Activated T-cell treated with anti-CD3 and anti-CD28 coated beads for 1 hour (primary cell): ENCODE measurements around the gene QRICH2.
A peak's percentile ranks its signal among the peaks of the same experiment; 100 is the strongest.
"Not testable (repeated sequence)": the region's sequence is repeated elsewhere in the genome, so short reads cannot be mapped to it uniquely, and the experiment has no call there.

Source experiments
- DNase-seq: peaks from one replicate; pipeline ENCODE4 v3.0.0-alpha.2; 2020; ENCODE audit warnings: low read depth

Gene QRICH2

GRCh38 chr17:76246080-76247066, 61.7 kb downstream of the QRICH2 start:
- no peak for DNase-seq

GRCh38 chr17:76244721-76245120, 63.4 kb downstream of the QRICH2 start:
- DNase-seq = not testable (repeated sequence)

DNA sequence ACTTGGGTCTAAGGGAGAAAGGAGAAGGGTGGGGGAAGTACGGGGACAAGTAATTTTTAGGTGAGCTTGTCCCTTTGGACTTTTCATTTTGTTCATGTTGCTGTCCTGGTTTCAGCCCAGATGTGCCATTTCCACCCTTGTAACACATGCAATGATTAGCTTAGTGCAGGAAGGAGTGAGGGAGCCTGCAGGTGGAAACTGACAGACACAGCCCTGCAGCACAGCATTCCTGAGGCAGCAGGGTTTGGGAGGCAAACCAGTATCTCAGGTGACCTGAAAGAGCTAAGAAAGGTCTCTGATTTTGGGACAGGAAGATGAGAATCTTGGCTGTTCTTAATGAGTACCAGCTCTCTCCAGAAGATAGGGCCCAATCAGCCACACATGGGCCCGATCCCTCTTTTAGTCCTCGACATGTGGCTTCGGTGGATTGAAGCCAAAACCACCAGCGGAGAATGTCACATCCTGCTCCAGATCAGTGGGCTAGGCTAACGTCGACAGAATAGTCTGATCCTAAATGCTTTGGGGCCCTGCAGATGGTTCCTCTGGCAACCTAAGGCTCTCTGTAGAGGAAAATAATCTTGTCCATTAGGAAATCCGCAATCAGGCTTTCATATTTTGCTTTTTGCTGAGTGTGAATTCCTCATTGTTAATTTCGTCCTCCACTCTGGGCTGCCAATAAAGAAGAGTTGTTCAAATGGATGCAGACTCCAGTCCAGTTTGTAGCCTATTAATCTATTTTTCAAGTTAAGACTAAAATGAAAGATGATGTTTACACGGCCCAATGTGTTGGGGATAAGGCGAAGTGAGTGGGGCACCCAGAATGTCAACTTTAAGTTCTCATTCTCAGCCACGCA, 64.0 kb downstream of the QRICH2 start:
- DNase-seq = no peak

DNA sequence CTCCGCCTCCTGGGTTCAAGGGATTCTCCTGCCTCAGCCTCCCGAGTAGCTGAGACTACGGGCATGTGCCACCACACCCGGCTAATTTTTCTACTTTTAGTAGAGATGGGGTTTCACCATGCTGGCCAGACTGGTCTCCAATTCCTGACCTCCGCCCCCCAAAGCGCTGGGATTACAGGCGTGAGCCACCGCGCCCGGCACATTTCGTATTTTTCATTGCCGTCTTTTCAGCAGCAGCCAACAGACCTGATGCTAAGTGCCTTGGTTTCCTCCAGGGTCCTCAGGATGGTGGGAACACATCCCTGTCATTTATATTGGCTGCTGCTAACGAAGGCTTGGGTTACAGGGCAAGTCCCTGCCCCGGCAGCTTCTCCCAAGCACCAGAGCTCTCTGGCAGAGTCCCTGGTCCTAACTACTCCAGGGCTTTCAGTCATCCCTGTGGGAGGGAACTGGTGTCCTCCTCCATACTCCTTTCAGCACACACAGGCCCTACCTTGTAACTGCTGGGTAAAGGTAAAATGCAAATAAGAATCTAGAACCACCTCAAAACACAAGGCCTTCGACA, 66.3 kb downstream of the QRICH2 start:
- DNase-seq = no peak

DNA sequence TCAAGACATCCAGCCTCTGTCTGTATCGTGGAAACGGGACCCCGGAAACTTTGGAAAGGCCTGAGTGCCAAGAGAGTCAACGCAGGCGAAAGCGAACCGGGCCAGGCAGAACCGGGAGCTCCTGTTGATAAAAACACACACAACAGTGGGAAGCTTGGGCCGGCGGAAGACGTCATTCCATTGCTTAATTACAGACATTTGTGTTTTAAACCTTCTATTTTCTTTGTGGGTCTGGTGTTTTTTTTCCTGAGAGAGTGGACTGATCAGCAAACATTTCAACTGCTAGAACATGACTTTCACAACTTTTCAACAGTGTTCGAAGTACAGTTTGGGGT, 66.9 kb downstream of the QRICH2 start:
- DNase-seq = no peak

GRCh38 chr17:76240461-76241203, 67.4 kb downstream of the QRICH2 start, which contains the start of gene RNF157:
RNF157 (minus strand) TSS chr17:76240493; CDS start chr17:76240240, 253 bp downstream.
- peak; percentile 49 for DNase-seq

GRCh38 chr17:76239538-76240274, 68.4 kb downstream of the QRICH2 start:
- no peak for DNase-seq

DNA sequence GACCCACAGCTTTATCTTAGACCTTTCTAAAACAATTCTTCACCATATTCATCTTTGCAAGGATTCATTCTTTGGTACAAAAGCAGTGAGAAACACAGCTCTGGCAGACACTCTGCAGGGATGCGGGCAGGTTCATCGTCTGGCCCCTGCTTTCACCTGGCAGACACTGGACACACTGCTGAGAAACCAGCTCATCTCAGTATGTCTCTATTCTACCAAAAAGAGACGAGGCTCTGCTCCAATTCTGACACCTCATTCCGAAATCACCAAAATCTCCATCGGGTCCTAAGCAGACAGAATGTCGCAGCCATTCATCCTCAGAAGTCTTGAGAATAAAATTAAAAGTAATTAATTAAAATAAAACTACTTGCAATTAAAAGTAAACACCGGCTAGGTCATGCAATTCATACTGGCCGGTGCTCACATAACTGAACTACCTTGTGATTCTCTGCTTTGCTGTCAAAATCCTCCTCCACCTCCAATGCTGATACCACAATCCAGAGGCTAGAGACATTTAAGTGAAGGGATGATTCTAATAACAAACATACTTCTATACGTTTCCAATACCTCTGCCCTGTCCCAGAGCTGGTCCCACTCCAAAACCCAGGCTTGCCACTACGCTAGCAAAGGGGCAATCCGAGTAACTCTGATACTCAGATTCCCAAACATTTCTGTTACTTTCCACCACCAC, 69.1 kb downstream of the QRICH2 start:
- DNase-seq = no peak

DNA sequence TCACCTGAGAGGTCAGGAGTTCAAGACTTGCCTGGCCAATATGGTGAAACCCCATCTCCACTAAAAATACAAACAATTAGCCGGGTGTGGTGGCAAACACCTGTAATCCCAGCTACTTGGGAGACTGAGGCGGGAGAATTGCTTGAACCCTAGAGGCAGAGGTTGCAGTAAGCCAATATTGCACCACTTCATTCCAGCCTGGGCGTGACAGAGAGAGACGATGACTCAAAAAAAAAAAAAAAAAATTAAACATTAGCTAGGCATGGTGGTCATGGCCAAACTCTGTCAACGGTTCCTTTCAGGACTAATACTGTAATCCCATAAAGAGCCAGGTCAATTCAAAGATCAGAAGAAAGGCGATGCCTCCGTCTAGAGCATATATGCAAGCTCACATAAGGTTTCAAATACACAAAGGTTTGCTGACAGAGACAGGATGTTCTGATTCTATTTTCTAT, 70.2 kb downstream of the QRICH2 start:
- no peak for DNase-seq

DNA sequence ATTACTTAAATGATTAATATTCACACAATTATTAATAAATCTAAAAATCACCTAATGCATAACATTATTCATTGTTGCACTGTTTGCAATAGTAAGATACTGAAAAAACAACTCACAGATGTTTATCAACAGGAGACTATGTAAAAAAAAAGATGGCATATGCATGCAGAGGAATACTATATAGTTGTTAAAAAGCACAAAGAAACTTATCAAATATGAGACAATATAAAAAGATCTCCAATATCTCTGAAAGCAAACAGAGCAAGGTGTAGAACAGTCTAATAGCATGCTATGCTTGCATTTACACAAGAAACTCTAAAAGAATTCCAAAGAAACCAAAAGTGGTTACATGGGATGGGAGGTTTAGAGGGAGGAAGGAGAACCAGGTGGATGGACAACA, 71.5 kb downstream of the QRICH2 start:
- no peak for DNase-seq

DNA sequence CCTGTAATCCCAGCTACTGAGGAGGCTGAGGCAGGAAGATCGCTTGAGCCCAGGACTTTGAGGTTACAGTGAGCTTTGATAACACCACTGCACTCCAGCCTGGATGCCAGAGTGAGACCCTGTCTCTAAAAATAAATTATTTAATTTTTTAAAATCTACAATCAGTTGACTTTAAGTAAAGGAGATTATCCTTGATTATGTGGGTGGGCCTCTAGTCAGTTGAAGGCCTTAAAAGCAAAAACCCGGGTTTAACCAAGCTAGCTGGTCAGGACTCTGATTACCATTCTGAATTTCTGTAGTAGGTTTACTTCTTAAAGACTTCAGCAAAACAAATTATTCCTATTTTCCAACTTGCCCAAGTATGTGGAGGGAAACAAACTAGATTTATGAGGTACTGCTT, 72.2 kb downstream of the QRICH2 start:
- DNase-seq = no peak

DNA sequence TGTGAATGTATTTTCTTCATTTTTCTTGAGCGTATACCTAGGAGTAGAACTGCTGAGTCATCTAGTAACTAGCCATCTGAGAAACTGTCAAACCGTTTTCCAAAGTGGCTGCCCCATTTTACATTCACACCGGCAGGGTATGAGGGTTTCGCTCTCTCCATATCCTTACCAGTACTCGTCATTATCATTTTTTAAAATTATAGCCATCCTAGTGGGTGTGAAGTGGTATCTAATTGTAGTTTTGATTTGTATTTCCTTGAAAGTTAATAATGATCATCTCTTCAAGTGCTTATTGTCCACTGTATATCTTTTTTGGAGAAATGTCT, 73.8 kb downstream of the QRICH2 start:
- DNase-seq = no peak

DNA sequence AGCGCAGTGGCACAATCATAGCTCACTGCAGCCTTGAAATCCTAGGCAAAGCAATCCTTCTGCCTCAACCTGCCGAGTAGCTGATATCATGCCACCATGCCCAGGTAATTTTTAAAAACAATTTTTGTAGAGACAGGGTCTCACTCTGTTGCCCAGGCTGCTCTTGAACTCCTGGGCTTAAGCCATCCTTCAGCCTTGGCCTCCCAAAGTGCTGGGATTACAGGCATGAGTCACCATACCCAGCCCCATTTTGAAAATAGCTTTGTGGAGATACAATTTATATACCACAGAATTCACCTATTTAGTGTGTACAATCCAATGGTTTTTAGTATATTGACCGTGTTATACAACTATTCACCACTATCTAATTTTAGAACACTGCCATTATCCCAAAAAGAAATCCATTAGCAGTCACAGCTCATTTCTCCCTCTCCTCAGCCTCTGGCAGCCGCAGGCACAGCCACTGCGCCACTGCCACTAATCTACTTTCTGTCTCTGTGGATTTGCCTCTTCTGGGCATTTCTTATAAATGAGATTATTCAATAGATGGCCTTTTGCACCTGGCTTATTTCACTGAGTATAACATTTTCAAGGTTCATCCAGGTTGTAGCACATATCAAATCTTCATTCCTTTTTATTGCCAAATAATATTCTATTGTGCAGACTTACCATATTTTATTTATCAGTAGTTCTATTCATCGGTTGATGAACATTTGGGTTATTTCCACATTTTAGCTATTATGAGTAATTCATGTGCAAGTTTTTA, 74.3 kb downstream of the QRICH2 start:
- DNase-seq = no peak

GRCh38 chr17:76232342-76232741, 75.7 kb downstream of the QRICH2 start:
- DNase-seq = no peak

DNA sequence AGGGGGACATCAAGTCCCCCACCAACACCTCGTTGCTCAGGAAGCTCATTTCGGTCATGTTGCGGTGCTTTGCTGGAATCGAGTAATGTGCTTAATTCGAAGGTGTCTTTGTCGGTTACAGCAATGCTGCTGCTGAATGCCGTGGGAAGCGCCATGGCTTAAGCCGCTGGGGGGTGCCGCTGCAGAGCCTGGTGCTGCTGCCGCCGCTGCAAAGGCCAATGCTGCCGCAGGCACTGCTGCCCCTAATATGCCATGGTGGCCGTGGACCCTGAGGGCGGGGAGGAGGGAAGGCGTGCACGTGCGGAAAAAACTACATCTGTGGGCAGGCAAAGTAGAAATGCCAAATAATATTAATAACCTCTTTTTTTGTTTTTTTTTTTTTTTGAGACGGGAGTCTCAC, 81.3 kb downstream of the QRICH2 start:
- DNase-seq = not testable (repeated sequence)

DNA sequence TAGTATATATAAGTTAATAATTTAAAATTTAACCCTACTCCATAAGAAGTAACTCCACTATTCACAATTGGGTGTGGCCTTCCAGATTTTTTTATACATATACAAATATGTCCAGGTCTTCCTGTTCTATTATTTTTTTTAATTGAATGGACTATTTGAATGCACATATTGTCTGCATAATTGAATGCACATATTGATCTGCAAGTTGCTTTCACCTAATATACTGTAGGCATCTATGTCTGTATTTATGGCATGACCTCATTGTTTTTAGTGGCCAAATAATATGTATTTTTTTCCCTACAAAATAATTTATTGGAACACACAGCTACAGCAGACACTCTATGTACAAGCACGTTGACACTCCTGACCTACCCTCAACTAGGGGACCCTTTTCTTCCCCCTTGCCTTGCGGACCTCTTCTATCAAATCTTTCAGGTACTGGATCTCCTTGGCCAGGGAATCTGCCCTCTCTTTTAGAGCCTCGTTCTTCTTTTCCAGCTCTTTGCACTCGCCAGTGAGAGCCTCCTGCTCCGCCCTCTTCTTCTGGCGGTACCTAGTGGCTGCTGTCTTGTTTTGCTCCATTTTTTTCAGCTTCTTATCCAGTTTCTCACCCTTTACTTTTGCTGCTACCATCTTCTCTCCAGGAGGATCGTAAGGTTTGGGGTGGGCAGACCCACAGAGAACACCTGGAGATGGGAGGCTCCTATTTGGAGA, 82.5 kb downstream of the QRICH2 start:
- not testable (repeated sequence) for DNase-seq
